GM21723 (cell line): ENCODE results near the gene SH3YL1.

Experiments used
- ATAC-seq: cut with Tn5 transposase; IDR thresholded peaks from one replicate; pipeline ENCODE4 v1.9.1; 2021; ENCODE audit warnings: mild to moderate bottlenecking, moderate library complexity; ENCODE audit not compliant: unreplicated experiment

The SH3YL1 gene

GRCh38 chr2:223971-224760, 39.7 kb downstream of the SH3YL1 start:
- no peak for ATAC-seq

- no peak for ATAC-seq
Measured at GRCh38 chr2:223451-223850, 40.4 kb downstream of the SH3YL1 start.

- no peak for ATAC-seq
Measured at GRCh38 chr2:216068-216467, 47.8 kb downstream of the SH3YL1 start.

- ATAC-seq, result no peak
Measured at GRCh38 chr2:213932-214693, 49.7 kb downstream of the SH3YL1 start.

- no peak for ATAC-seq
Measured at GRCh38 chr2:211486-212184, 52.2 kb downstream of the SH3YL1 start.

- ATAC-seq, result no peak
Measured at GRCh38 chr2:210660-211059, 53.2 kb downstream of the SH3YL1 start.

- no peak for ATAC-seq
Measured at GRCh38 chr2:209470-209869, 54.4 kb downstream of the SH3YL1 start.

- no peak for ATAC-seq
Measured at GRCh38 chr2:208335-208734, 55.5 kb downstream of the SH3YL1 start.

GRCh38 chr2:203984-204383, 59.8 kb downstream of the SH3YL1 start:
- ATAC-seq, result no peak

- no peak for ATAC-seq
Measured at GRCh38 chr2:203401-203800, 60.4 kb downstream of the SH3YL1 start.

GRCh38 chr2:202945-203344, 60.9 kb downstream of the SH3YL1 start:
- ATAC-seq, result no peak

GRCh38 chr2:201648-202433, 62.0 kb downstream of the SH3YL1 start:
- ATAC-seq, result no peak

GRCh38 chr2:199041-199966, 64.5 kb downstream of the SH3YL1 start:
- ATAC-seq, result no peak

- no peak for ATAC-seq
Measured at GRCh38 chr2:196406-196805, 67.4 kb downstream of the SH3YL1 start.

- ATAC-seq, result no peak
Measured at GRCh38 chr2:195932-196331, 67.9 kb downstream of the SH3YL1 start.

- no peak for ATAC-seq
Measured at GRCh38 chr2:193141-193671, 70.6 kb downstream of the SH3YL1 start.

GRCh38 chr2:191311-192190, 72.3 kb downstream of the SH3YL1 start:
- no peak for ATAC-seq

- no peak for ATAC-seq
Measured at GRCh38 chr2:187825-188224, 76.0 kb downstream of the SH3YL1 start.

GRCh38 chr2:185221-185620, 78.6 kb downstream of the SH3YL1 start:
- ATAC-seq, result no peak
